ENCODE data around the gene DNAH14.
"Not testable (repeated sequence)": the region's sequence is repeated elsewhere in the genome, so short reads cannot be mapped to it uniquely, and the experiment has no call there.

DNAH14 gene

DNA sequence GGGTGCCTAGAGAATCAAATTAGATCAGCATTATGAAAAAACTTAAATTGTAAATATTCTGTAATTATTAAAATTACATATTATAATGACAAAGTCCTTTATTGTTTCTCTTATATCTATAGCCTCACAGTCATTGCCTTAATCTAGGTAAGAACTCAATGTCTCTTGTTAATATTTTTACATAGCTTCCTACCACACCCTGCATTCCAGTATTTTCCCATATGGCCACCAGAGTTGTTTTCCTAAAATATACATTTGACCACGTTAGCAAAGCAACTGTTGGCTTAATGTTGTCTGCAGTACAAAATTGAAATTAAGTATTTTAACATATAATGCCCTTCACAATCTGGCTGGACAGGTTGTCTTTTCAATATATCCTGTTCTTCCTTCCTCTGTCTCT is 230.3 kb downstream of the DNAH14 start:
- Histone ChIP-seq H3K9me3 (ENCODE audit: insufficient read depth, low read depth, low read length) (no peaks in the 10 kb centered on the region), H3K4me3 (ENCODE audit: low read length) (no peak overlapping the region)

GRCh38 chr1:225177409-225177808 is 247.9 kb downstream of the DNAH14 start:
- not testable (repeated sequence) for H3K9ac ChIP-seq (ENCODE audit: low read depth, low read length); H3K4me1 ChIP-seq (ENCODE audit: insufficient read depth, low read length); H3K4me3 ChIP-seq (ENCODE audit: low read length); H3K27me3 ChIP-seq (ENCODE audit: insufficient read depth, low read length); H3K27ac ChIP-seq (ENCODE audit: low read length); H3K36me3 ChIP-seq (ENCODE audit: insufficient read depth, low read depth, low read length)
- H3K9me3 ChIP-seq (ENCODE audit: insufficient read depth, low read depth, low read length), result peaks cover 43% of the 10 kb centered on the region

More for the DNA sequence above, 230.3 kb downstream of the DNAH14 start:
- Histone ChIP-seq H3K27me3 (ENCODE audit: insufficient read depth, low read length) (no peaks in the 10 kb centered on the region), H3K4me1 (ENCODE audit: insufficient read depth, low read length) (no peaks in the 10 kb centered on the region), H3K9ac (ENCODE audit: low read depth, low read length) (no peak overlapping the region), H3K36me3 (ENCODE audit: insufficient read depth, low read depth, low read length) (no peaks in the 10 kb centered on the region), H3K27ac (ENCODE audit: low read length) (no peak overlapping the region)

DNA sequence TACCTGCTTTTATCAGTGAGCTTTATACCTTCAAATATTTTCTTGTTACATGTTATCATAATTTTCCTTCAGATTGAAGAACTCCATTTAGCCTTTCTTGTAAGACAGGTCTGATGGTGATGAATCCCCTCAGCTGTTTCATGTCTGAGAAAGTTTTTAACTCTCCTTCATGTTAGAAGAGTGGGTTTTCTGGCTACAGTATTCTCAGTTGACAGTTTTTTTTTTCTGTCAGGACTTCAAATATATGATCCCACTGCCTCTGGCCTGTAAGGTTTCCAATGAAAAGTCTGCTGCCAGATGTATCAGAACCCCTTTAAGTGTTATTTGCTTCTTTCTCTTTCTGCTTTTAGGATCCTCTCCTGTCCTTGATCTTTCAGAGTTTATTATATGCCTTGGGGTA is 250.2 kb downstream of the DNAH14 start:
- Histone ChIP-seq H3K4me3 (ENCODE audit: low read length) (no peak overlapping the region), H3K9me3 (ENCODE audit: insufficient read depth, low read depth, low read length) (peaks cover 42% of the 10 kb centered on the region), H3K27me3 (ENCODE audit: insufficient read depth, low read length) (no peaks in the 10 kb centered on the region), H3K4me1 (ENCODE audit: insufficient read depth, low read length) (no peaks in the 10 kb centered on the region), H3K9ac (ENCODE audit: low read depth, low read length) (no peak overlapping the region), H3K36me3 (ENCODE audit: insufficient read depth, low read depth, low read length) (no peaks in the 10 kb centered on the region), H3K27ac (ENCODE audit: low read length) (no peak overlapping the region)

DNA sequence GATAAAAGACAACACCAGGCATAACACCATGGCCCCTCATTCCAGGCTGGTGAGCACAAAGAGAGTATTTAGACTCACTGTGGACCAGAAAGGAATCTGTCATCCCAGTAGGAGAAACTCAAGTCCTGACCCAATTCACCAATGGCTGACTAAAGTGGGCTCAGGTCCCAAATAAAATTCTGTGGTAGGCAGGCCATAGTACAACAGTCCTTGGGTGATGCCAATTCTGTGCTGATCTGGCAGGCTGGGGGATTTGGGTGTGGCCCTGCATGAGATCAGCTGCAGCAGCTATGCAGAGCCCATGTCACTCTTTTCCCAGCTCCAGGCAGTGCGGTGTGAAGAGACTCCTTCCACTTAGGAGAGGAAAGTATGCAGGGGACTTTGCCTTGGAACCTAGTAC is 253.2 kb downstream of the DNAH14 start:
- Histone ChIP-seq H3K4me3 (ENCODE audit: low read length) (no peak overlapping the region), H3K27ac (ENCODE audit: low read length) (no peak overlapping the region), H3K36me3 (ENCODE audit: insufficient read depth, low read depth, low read length) (no peaks in the 10 kb centered on the region), H3K9ac (ENCODE audit: low read depth, low read length) (no peak overlapping the region), H3K27me3 (ENCODE audit: insufficient read depth, low read length) (no peaks in the 10 kb centered on the region), H3K9me3 (ENCODE audit: insufficient read depth, low read depth, low read length) (peaks cover 23% of the 10 kb centered on the region), H3K4me1 (ENCODE audit: insufficient read depth, low read length) (no peaks in the 10 kb centered on the region)

DNA sequence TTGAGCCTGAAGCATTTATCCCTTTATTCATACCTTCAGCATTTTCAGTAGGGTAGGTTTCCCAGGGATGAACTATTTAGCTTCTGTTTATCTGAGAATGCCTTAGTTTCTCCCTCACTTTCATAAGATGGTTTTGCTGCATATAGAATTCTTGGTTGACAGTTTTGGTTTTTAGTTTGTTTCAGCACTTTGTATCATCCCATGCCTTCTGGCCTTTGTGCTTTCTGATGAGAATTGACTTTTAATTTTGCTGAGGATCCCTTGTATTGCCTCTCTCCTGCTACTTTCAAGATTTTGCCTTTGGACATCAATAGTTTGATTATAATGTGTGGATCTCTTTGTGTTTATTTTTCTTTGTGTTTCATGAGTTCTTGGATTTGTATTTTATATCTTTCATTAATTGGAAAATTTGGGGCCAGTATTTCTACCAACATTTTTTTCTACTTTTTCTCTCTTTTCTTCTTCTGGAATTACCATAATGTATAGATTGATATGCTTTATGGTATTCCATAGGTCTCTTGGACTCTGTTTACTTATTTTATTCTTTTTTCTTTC is 261.8 kb downstream of the DNAH14 start:
- no peaks in the 10 kb centered on the region for H3K27me3 ChIP-seq (ENCODE audit: insufficient read depth, low read length)
- no peak overlapping the region for H3K9ac ChIP-seq (ENCODE audit: low read depth, low read length)
- H3K4me3 ChIP-seq (ENCODE audit: low read length), result no peak overlapping the region
- no peaks in the 10 kb centered on the region for H3K4me1 ChIP-seq (ENCODE audit: insufficient read depth, low read length)
- peaks cover 20% of the 10 kb centered on the region; the same call in 1 of the 2 replicates for H3K9me3 ChIP-seq (ENCODE audit: insufficient read depth, low read depth, low read length)
- H3K27ac ChIP-seq (ENCODE audit: low read length), result no peak overlapping the region
- H3K36me3 ChIP-seq (ENCODE audit: insufficient read depth, low read depth, low read length), result no peaks in the 10 kb centered on the region

DNA sequence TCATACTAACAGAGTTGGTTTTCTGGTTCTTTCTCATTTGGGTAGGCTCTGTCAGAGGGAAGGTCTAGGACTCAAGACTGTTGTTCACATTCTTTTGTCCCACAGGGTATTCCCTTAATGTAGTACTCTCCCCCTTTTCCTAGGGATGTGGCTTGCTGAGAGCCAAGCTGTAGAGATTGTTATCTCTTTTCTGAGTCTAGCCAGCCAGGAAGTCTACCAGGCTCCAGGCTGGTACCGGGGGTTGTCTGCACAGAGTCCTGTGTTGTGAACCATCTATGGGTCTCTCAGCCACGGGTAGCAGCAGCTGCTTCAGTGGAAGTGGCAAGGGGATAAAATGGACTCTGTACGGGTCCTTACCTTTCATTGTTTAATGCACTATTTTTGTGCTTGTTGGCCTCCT is 272.0 kb downstream of the DNAH14 start:
- Histone ChIP-seq H3K27ac (ENCODE audit: low read length) (no peak overlapping the region), H3K36me3 (ENCODE audit: insufficient read depth, low read depth, low read length) (no peaks in the 10 kb centered on the region), H3K9me3 (ENCODE audit: insufficient read depth, low read depth, low read length) (no peaks in the 10 kb centered on the region; the same call in 1 of the 2 replicates), H3K4me1 (ENCODE audit: insufficient read depth, low read length) (no peaks in the 10 kb centered on the region), H3K27me3 (ENCODE audit: insufficient read depth, low read length) (no peaks in the 10 kb centered on the region), H3K4me3 (ENCODE audit: low read length) (no peak overlapping the region), H3K9ac (ENCODE audit: low read depth, low read length) (no peak overlapping the region)

GRCh38 chr1:225207791-225208190 is 278.3 kb downstream of the DNAH14 start:
- Histone ChIP-seq H3K9ac (ENCODE audit: low read depth, low read length) (no peak overlapping the region), H3K27me3 (ENCODE audit: insufficient read depth, low read length) (no peaks in the 10 kb centered on the region), H3K4me1 (ENCODE audit: insufficient read depth, low read length) (no peaks in the 10 kb centered on the region), H3K36me3 (ENCODE audit: insufficient read depth, low read depth, low read length) (no peaks in the 10 kb centered on the region), H3K4me3 (ENCODE audit: low read length) (no peak overlapping the region), H3K27ac (ENCODE audit: low read length) (no peak overlapping the region), H3K9me3 (ENCODE audit: insufficient read depth, low read depth, low read length) (peaks cover 19% of the 10 kb centered on the region)

DNA sequence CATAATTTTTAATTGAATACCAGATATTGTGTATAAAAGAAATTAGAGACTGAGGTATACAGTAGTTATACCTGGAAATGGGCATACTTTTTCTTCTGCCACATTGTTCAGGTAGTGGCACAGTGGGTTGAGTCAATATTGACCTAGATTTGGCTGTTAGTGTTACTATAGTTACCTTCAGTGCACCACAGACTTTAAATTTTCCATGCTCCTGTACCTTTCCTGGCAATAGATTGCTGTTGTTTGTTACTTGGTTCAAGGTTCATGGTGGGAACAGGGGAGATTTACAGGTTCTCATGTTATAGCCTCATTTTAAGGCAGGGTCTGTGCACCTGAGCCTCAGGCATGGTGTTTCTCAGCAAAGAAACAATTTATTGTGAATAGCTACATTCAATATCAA is 279.7 kb downstream of the DNAH14 start:
- Histone ChIP-seq H3K9ac (ENCODE audit: low read depth, low read length) (no peak overlapping the region), H3K4me3 (ENCODE audit: low read length) (no peak overlapping the region), H3K4me1 (ENCODE audit: insufficient read depth, low read length) (no peaks in the 10 kb centered on the region), H3K27ac (ENCODE audit: low read length) (no peak overlapping the region), H3K9me3 (ENCODE audit: insufficient read depth, low read depth, low read length) (peaks cover 19% of the 10 kb centered on the region), H3K36me3 (ENCODE audit: insufficient read depth, low read depth, low read length) (no peaks in the 10 kb centered on the region), H3K27me3 (ENCODE audit: insufficient read depth, low read length) (no peaks in the 10 kb centered on the region)

- H3K9me3 ChIP-seq (ENCODE audit: insufficient read depth, low read depth, low read length), result peaks cover 19% of the 10 kb centered on the region
- not testable (repeated sequence) for H3K27me3 ChIP-seq (ENCODE audit: insufficient read depth, low read length); H3K4me3 ChIP-seq (ENCODE audit: low read length); H3K9ac ChIP-seq (ENCODE audit: low read depth, low read length); H3K36me3 ChIP-seq (ENCODE audit: insufficient read depth, low read depth, low read length); H3K4me1 ChIP-seq (ENCODE audit: insufficient read depth, low read length); H3K27ac ChIP-seq (ENCODE audit: low read length)
These were observed 280.7 kb downstream of the DNAH14 start for GRCh38 chr1:225210180-225210579.

GRCh38 chr1:225211694-225212442 is 282.4 kb downstream of the DNAH14 start:
- H3K4me3 ChIP-seq (ENCODE audit: low read length); H3K4me1 ChIP-seq (ENCODE audit: insufficient read depth, low read length): not testable (repeated sequence)

GRCh38 chr1:225224287-225224686 is 294.8 kb downstream of the DNAH14 start:
- no peaks in the 10 kb centered on the region for H3K36me3 ChIP-seq (ENCODE audit: insufficient read depth, low read depth, low read length)
- H3K9ac ChIP-seq (ENCODE audit: low read depth, low read length), result no peak overlapping the region
- no peak overlapping the region for H3K4me3 ChIP-seq (ENCODE audit: low read length)
- no peak overlapping the region for H3K27ac ChIP-seq (ENCODE audit: low read length)
- H3K9me3 ChIP-seq (ENCODE audit: insufficient read depth, low read depth, low read length), result no peaks in the 10 kb centered on the region
- no peaks in the 10 kb centered on the region for H3K4me1 ChIP-seq (ENCODE audit: insufficient read depth, low read length)
- H3K27me3 ChIP-seq (ENCODE audit: insufficient read depth, low read length), result no peaks in the 10 kb centered on the region

More at GRCh38 chr1:225211694-225212442, 282.4 kb downstream of the DNAH14 start:
- H3K27me3 ChIP-seq (ENCODE audit: insufficient read depth, low read length); H3K36me3 ChIP-seq (ENCODE audit: insufficient read depth, low read depth, low read length); H3K27ac ChIP-seq (ENCODE audit: low read length); H3K9ac ChIP-seq (ENCODE audit: low read depth, low read length): not testable (repeated sequence)
- H3K9me3 ChIP-seq (ENCODE audit: insufficient read depth, low read depth, low read length), result peaks cover 19% of the 10 kb centered on the region

- Histone ChIP-seq H3K9ac (ENCODE audit: low read depth, low read length) (no peak overlapping the region), H3K9me3 (ENCODE audit: insufficient read depth, low read depth, low read length) (no peaks in the 10 kb centered on the region), H3K27ac (ENCODE audit: low read length) (no peak overlapping the region), H3K27me3 (ENCODE audit: insufficient read depth, low read length) (no peaks in the 10 kb centered on the region), H3K4me1 (ENCODE audit: insufficient read depth, low read length) (no peaks in the 10 kb centered on the region), H3K36me3 (ENCODE audit: insufficient read depth, low read depth, low read length) (no peaks in the 10 kb centered on the region), H3K4me3 (ENCODE audit: low read length) (no peak overlapping the region)
These were observed 296.2 kb downstream of the DNAH14 start for GRCh38 chr1:225225681-225226080.
